GM23338 (cell line): Measurements from ENCODE around the gene FOXO3. TPM values are rescaled to one million over a fixed set of nuclear protein-coding genes. Genes with fewer than 3 reads are reported as not detected.

Experiments
- ATAC-seq: fragments of 200-7000 bp; cut with Tn5 transposase; 3 replicates; pipeline ENCODE4 v1.9.1; 2020
- DNase-seq: peaks from one replicate; pipeline ENCODE4 v3.0.0-alpha.2; 2015; ENCODE audit warnings: low spot score
- H2AFZ ChIP-seq: fragments of 200-600 bp; sonication (generic); 2 replicates; pipeline ENCODE4 v1.8.0; 2016; ENCODE audit warnings: antibody characterized with exemption, mild to moderate bottlenecking, moderate library complexity
- H3F3A ChIP-seq: fragments of 200-600 bp; sonication (generic); replicated peaks from 2 replicates; pipeline ENCODE4 v1.8.0; 2017; ENCODE audit warnings: antibody characterized with exemption, mixed run types, low read depth
- H3K27ac ChIP-seq: fragments of 200-600 bp; sonication (generic); 2 replicates; pipeline ENCODE4 v1.6.1; 2016; ENCODE audit warnings: low read depth
- H3K27me3 ChIP-seq: fragments of 200-600 bp; sonication (generic); 2 replicates; pipeline ENCODE4 v1.8.0; 2016; ENCODE audit warnings: mild to moderate bottlenecking, mixed run types, moderate library complexity; ENCODE audit not compliant: insufficient read depth
- H3K36me3 ChIP-seq: fragments of 200-600 bp; sonication (generic); 2 replicates; pipeline ENCODE4 v1.8.0; 2016; ENCODE audit warnings: mild to moderate bottlenecking; ENCODE audit not compliant: insufficient read depth
- H3K4me1 ChIP-seq: fragments of 200-600 bp; sonication (generic); 2 replicates; pipeline ENCODE4 v1.8.0; 2016; ENCODE audit warnings: mild to moderate bottlenecking, moderate library complexity; ENCODE audit not compliant: insufficient read depth
- H3K4me2 ChIP-seq: fragments of 200-600 bp; sonication (generic); 2 replicates; pipeline ENCODE4 v1.7.1; 2017; ENCODE audit warnings: mixed run types
- H3K4me3 ChIP-seq: fragments of 200-600 bp; sonication (generic); 2 replicates; pipeline ENCODE4 v1.6.1; 2016; ENCODE audit warnings: mixed run types
- H3K79me2 ChIP-seq: fragments of 200-600 bp; sonication (generic); replicated peaks from 2 replicates; pipeline ENCODE4 v1.8.0; 2017; ENCODE audit warnings: mild to moderate bottlenecking; ENCODE audit not compliant: insufficient read depth
- H3K9me2 ChIP-seq: fragments of 200-600 bp; sonication (generic); 2 replicates; pipeline ENCODE4 v1.8.0; 2017; ENCODE audit not compliant: insufficient read depth
- H4K20me1 ChIP-seq: fragments of 200-600 bp; sonication (generic); replicated peaks from 2 replicates; pipeline ENCODE4 v1.8.0; 2017; ENCODE audit warnings: mild to moderate bottlenecking; ENCODE audit not compliant: insufficient read depth
- H3K27ac Mint-ChIP-seq: 2 replicates; pipeline ENCODE4 v1.8.0; 2020; ENCODE audit warnings: inconsistent platforms, mild to moderate bottlenecking, moderate library complexity, mixed read lengths
- H3K27me3 Mint-ChIP-seq: 3 replicates; pipeline ENCODE4 v1.8.0; 2022; ENCODE audit warnings: low read depth, mild to moderate bottlenecking, moderate library complexity, mixed read lengths, inconsistent platforms; ENCODE audit not compliant: insufficient read depth, poor library complexity
- H3K36me3 Mint-ChIP-seq: 3 replicates; pipeline ENCODE4 v1.8.0; 2021; ENCODE audit warnings: low read depth, mild to moderate bottlenecking, inconsistent platforms, moderate library complexity, mixed read lengths
- H3K4me1 Mint-ChIP-seq: 3 replicates; pipeline ENCODE4 v1.8.0; 2020; ENCODE audit warnings: mild to moderate bottlenecking, inconsistent platforms, mixed read lengths
- H3K4me3 Mint-ChIP-seq: 3 replicates; pipeline ENCODE4 v1.8.0; 2021; ENCODE audit warnings: moderate library complexity, mild to moderate bottlenecking, inconsistent platforms, mixed read lengths
- H3K9me3 Mint-ChIP-seq: 3 replicates; pipeline ENCODE4 v1.8.0; 2020; ENCODE audit warnings: moderate library complexity, mild to moderate bottlenecking, inconsistent platforms, mixed read lengths
- CREB1 ChIP-seq: fragments of 250-450 bp; sonication (Bioruptor Pico); IDR thresholded peaks from 2 replicates; pipeline ENCODE4 v1.5.0; 2020; ENCODE audit warnings: low read depth, mild to moderate bottlenecking, moderate library complexity
- ETS1 ChIP-seq: IDR thresholded peaks from 2 replicates; pipeline ENCODE4 v1.6.1; 2016; ENCODE audit warnings: antibody characterized with exemption
- EZH2 ChIP-seq: fragments of 200-600 bp; sonication (generic); IDR thresholded peaks from one replicate; pipeline ENCODE4 v1.8.0; 2017; ENCODE audit warnings: antibody characterized with exemption, mild to moderate bottlenecking, low read depth; ENCODE audit not compliant: unreplicated experiment
- EZH2phosphoT487 ChIP-seq: fragments of 200-600 bp; sonication (generic); IDR thresholded peaks from one replicate; pipeline ENCODE4 v1.8.1; 2018; ENCODE audit warnings: antibody characterized with exemption; ENCODE audit not compliant: unreplicated experiment
- JUNB ChIP-seq: IDR thresholded peaks from one replicate; pipeline ENCODE4 v1.6.1; 2016; ENCODE audit warnings: antibody characterized with exemption; ENCODE audit not compliant: unreplicated experiment
- NANOG ChIP-seq: IDR thresholded peaks from 2 replicates; pipeline ENCODE4 v1.6.1; 2016; ENCODE audit warnings: antibody characterized with exemption, borderline replicate concordance
- POLR2AphosphoS5 ChIP-seq: IDR thresholded peaks from 2 replicates; pipeline ENCODE4 v1.6.1; 2016; ENCODE audit warnings: antibody characterized with exemption, low read depth
- REST ChIP-seq: IDR thresholded peaks from one replicate; pipeline ENCODE4 v1.6.1; 2018; ENCODE audit warnings: antibody characterized with exemption; ENCODE audit not compliant: unreplicated experiment
- STAT1 ChIP-seq: IDR thresholded peaks from one replicate; pipeline ENCODE4 v1.6.1; 2016; ENCODE audit warnings: antibody characterized with exemption; ENCODE audit not compliant: unreplicated experiment
- ZNF114 ChIP-seq: fragments of 250-450 bp; sonication (Bioruptor Pico); IDR thresholded peaks from 2 replicates; pipeline ENCODE4 v1.5.0; 2020; ENCODE audit warnings: mild to moderate bottlenecking, moderate library complexity
- ZNF331 ChIP-seq: fragments of 250-450 bp; sonication (Bioruptor Pico); IDR thresholded peaks from 2 replicates; pipeline ENCODE4 v1.5.0; 2020; ENCODE audit warnings: low read depth, mild to moderate bottlenecking, moderate library complexity
- ZNF462 ChIP-seq: fragments of 250-450 bp; sonication (Bioruptor Pico); IDR thresholded peaks from 2 replicates; pipeline ENCODE4 v1.5.0; 2020; ENCODE audit warnings: mild to moderate bottlenecking, moderate library complexity
- polyA plus RNA-seq: library from polyadenylated mRNA; unstranded; fragments of >200 nt; fragmentation: Nextera tagmentation; extraction: Ambion mirVana; gene quantifications from 2 replicates; pipeline ENCODE4 v1.2.1, GENCODE V29; 2016
- total RNA-seq: library from RNA; depleted of rRNA; stranded (reverse); fragments of >200 nt; shearing (Covaris generic); gene quantifications from 2 replicates; pipeline ENCODE4 v1.2.3, GENCODE V29; 2014

The FOXO3 gene
- total and polyA plus RNA-seq, 2 experiments from 2014 or later = 9.8 to 20.2 TPM

- TF ChIP-seq ZNF331 (no peak), EZH2 (no peak), CREB1 (CRISPR knock-in tag) (no peak), NANOG (no peak), ZNF114 (CRISPR knock-in tag) (no peak)
Observed at GRCh38 chr6:108654465-108655106, 93.9 kb downstream of the FOXO3 start (continued).

- Histone ChIP-seq H3K9me2 (no peaks in the 10 kb centered on the region), H3K4me2 (no peak overlapping the region), H4K20me1 (no peaks in the 10 kb centered on the region; the same call in 1 of the 2 replicates), H3K27me3 (no peaks in the 10 kb centered on the region), H3K4me1 (peaks cover 23% of the 10 kb centered on the region), H2AFZ (no peak overlapping the region), H3K27ac (no peak overlapping the region), H3K36me3 (no peaks in the 10 kb centered on the region), H3F3A (no peaks in the 10 kb centered on the region), H3K79me2 (peaks cover 41% of the 10 kb centered on the region), H3K4me3 (no peak overlapping the region)
- DNase-seq = no peak
- H3K36me3 Mint-ChIP-seq = 0 out of 3 replicates have a peak, but pooled peaks cover 3% of the 10 kb centered on the region
- peaks cover 52% of the 10 kb centered on the region for H3K4me1 Mint-ChIP-seq
- peaks cover 5% of the 10 kb centered on the region for H3K27me3 Mint-ChIP-seq
- ATAC-seq = peak; percentile 51
- H3K9me3 Mint-ChIP-seq = no peaks in the 10 kb centered on the region
- no peak overlapping the region for H3K4me3 Mint-ChIP-seq
- no peak overlapping the region for H3K27ac Mint-ChIP-seq
- no peak for TF ChIP-seq ETS1
- TF ChIP-seq JUNB = no peak
- TF ChIP-seq ZNF331 = no peak
- no peak for TF ChIP-seq ZNF462 (CRISPR knock-in tag)
- TF ChIP-seq EZH2phosphoT487 = no peak
- TF ChIP-seq STAT1 = no peak
- no peak for TF ChIP-seq NANOG
- no peak for TF ChIP-seq REST
- TF ChIP-seq POLR2AphosphoS5 = no peak
- TF ChIP-seq CREB1 (CRISPR knock-in tag) = no peak
- TF ChIP-seq EZH2 = no peak
Observed at GRCh38 chr6:108655806-108656651, 95.3 kb downstream of the FOXO3 start.
